Right lobe of liver (tissue), 6 donors: Measurements from ENCODE around the gene TNFRSF6B. TPM values are rescaled to one million over a fixed set of nuclear protein-coding genes. Genes with fewer than 3 reads are reported as not detected.

Source experiments
- ATAC-seq, 4 donors: fragments of 200-7000 bp; cut with Tn5 transposase; one replicate each; pipeline ENCODE4 v1.9.1; 2020; ENCODE audit warnings: mild to moderate bottlenecking in 4 of 4, moderate library complexity in 4 of 4
- DNase-seq, 3 donors: peaks; one replicate each; pipeline ENCODE4 v3.0.0-alpha.2; 2020
- H3K27ac ChIP-seq, 3 donors: fragments of 200-600 bp; one replicate each; pipeline ENCODE4 v1.8.0; 2022
- H3K27me3 ChIP-seq, 2 donors: fragments of 200-600 bp; one replicate each; pipeline ENCODE4 v1.8.0; 2022
- H3K36me3 ChIP-seq, 4 donors: fragments of 200-600 bp; sonication (generic) in 1 of 4; one replicate each; pipeline versions ENCODE4 v1.5.1 to v1.8.0; 2017 to 2022; ENCODE audit warnings: control low read depth in 1 of 4
- H3K4me1 ChIP-seq, 4 donors: fragments of 200-600 bp; sonication (generic) in 1 of 4; one replicate each; pipeline versions ENCODE4 v1.5.1 to v1.8.0; 2017 to 2022; ENCODE audit warnings: control low read depth in 1 of 4
- H3K4me3 ChIP-seq, 3 donors: fragments of 200-600 bp; one replicate each; pipeline ENCODE4 v1.8.0; 2022
- H3K9me3 ChIP-seq, 4 donors: fragments of 200-600 bp; sonication (generic) in 1 of 4; one replicate each; pipeline versions ENCODE4 v1.5.1 to v1.8.0; 2017 to 2022; ENCODE audit warnings: control low read depth in 1 of 4
- POLR2A ChIP-seq: fragments of 450-650 bp; IDR thresholded peaks from one replicate; pipeline ENCODE4 v1.6.1; 2017; ENCODE audit warnings: antibody characterized with exemption, mild to moderate bottlenecking
- WGBS: methylation state at CpG from one replicate; pipeline ENCODE4 v1.1.6; 2018; ENCODE audit warnings: low coverage, low lambda C conversion rate; ENCODE audit not compliant: insufficient coverage; ENCODE audit errors: missing lambda C conversion rate; 5-methylcytosine and 5-hydroxymethylcytosine counted together
- intact Hi-C, 2 donors: fragments of 100-400 bp; cut with DNase I; formaldehyde crosslinking; loops; one replicate each; pipeline versions ENCODE4 v1.11.2 to v1.14.1; 2022
- total RNA-seq, 6 experiments: library from RNA; depleted of rRNA in 2 of 6; stranded (reverse); fragments of >200 nt in 2 of 6; fragmentation: NEBNext Ultra II Directional in 3 of 6; extraction: Animal tissue kit (Norgen Biotek cat#: 25700) in 3 of 6; gene quantifications; one replicate each; pipeline versions ENCODE4 v1.1.0 to v1.2.4, GENCODE V29; 2016 to 2023
- TF ChIP-seq, protein P1 (sequence below), 4 donors: fragments of 200-600 bp in 3 of 4; fragments of 450-650 bp in 1 of 4; IDR thresholded peaks; one replicate each; pipeline versions ENCODE4 v1.5.1 to v1.8.0; 2016 to 2022; ENCODE audit warnings: antibody characterized with exemption in 4 of 4, mild to moderate bottlenecking in 2 of 4
- donor health status: DM: no; HTN: yes; CAD: no.
- donor health status: DM: no; HTN: no; CAD: no.
- donor health status: DM: no; HTN: no; CAD: no.
- donor health status: DM: no; HTN: yes; CAD: no.
- donor health status: DM: no; HTN: yes; CAD: no.

TNFRSF6B gene
- total RNA-seq, 6 experiments from 2014 or later, result 0.56 to 1.0 (median 0.62) TPM; not detected in 3

DNA sequence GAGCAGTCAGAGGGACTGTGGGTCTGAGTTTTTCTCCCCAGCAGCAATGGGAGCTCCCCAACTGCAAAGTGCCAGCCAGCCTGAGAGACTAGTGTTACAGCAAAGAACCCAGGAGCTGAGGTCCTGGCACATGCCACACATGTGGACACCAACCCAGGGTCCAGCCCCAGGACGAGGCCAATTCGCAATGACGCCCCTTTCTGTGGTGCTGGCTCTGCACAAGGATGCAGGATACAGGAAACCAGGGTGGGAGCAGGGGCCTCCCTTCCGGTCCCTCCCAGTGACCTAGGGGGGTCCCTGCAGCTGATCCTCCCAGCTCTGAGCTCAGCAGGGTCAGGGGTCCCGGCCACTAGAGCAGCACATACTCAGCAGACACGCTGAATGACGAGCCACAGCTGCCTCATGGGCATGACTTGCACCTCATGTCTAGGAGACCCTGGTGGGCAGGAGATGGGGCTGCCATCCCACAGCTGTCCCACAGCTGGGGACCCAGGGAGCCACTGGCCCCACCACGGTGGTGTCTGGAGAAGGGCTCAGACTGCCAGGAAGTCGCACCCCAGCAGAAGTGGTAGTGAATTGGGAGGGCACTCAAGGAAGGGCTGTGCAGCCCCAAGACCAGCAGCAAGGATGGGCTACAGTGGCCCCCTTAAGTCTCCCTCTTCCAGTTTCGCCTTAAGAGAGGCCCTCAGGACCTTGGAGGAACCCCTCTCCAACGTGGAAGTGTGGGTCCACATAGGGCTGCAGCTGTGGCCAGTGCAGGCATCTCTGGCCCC is 7.7 kb downstream of the TNFRSF6B start:
- DNase-seq (peak in 2 of 3 donors; percentile 18 to 41), ATAC-seq (no peak)
- Histone ChIP-seq H3K4me3 (no peak overlapping the region), H3K4me1 (peaks cover 0 to 15% (median 3%) of the 10 kb centered on the region in 4 donors), H3K27ac (no peak overlapping the region), H3K36me3 (peaks cover 0 to 24% (median 8%) of the 10 kb centered on the region in 4 donors), H3K27me3 (no peaks in the 10 kb centered on the region), H3K9me3 (no peaks in the 10 kb centered on the region)
- no CpG with 5 or more reads among the region's 11 CpGs for WGBS
- no peak for TF ChIP-seq POLR2A
- TF ChIP-seq, protein P1, sequence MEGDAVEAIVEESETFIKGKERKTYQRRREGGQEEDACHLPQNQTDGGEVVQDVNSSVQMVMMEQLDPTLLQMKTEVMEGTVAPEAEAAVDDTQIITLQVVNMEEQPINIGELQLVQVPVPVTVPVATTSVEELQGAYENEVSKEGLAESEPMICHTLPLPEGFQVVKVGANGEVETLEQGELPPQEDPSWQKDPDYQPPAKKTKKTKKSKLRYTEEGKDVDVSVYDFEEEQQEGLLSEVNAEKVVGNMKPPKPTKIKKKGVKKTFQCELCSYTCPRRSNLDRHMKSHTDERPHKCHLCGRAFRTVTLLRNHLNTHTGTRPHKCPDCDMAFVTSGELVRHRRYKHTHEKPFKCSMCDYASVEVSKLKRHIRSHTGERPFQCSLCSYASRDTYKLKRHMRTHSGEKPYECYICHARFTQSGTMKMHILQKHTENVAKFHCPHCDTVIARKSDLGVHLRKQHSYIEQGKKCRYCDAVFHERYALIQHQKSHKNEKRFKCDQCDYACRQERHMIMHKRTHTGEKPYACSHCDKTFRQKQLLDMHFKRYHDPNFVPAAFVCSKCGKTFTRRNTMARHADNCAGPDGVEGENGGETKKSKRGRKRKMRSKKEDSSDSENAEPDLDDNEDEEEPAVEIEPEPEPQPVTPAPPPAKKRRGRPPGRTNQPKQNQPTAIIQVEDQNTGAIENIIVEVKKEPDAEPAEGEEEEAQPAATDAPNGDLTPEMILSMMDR (IDR thresholded peaks at IDR 0.05), result no peak
- intact Hi-C loops, result no loop called here

DNA sequence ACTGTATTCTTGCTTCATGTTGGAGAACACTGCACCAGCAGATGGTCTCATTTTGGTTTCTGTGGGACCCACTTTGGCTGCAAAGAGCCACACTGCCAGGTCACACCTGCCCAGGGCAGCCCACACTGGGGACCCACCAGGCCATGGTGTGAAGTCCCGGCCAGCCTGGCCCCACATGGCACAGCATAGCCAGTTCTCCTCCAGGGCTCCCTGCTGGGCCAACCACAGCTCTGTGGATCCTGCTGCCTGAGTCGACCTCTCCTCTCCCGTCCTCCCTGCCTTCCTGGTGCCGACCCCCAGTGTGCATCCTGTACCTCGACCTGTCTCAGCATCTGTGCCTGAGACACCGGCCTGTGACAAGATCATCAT is 8.3 kb downstream of the TNFRSF6B start:
- Histone ChIP-seq H3K9me3 (no peaks in the 10 kb centered on the region), H3K27me3 (no peaks in the 10 kb centered on the region), H3K27ac (no peak overlapping the region), H3K4me1 (peaks cover 0 to 18% (median 4%) of the 10 kb centered on the region in 4 donors), H3K4me3 (no peak overlapping the region), H3K36me3 (peaks cover 0 to 24% (median 8%) of the 10 kb centered on the region in 4 donors)
- 96% methylated on average over 4 of the region's 6 CpGs for WGBS
- intact Hi-C loops, result no loop called here
- TF ChIP-seq, protein P1 (IDR thresholded peaks at IDR 0.05), result no peak
- no peak for TF ChIP-seq POLR2A
- DNase-seq, result peak in 1 of 3 donors; percentile 42
- ATAC-seq, result no peak

DNA sequence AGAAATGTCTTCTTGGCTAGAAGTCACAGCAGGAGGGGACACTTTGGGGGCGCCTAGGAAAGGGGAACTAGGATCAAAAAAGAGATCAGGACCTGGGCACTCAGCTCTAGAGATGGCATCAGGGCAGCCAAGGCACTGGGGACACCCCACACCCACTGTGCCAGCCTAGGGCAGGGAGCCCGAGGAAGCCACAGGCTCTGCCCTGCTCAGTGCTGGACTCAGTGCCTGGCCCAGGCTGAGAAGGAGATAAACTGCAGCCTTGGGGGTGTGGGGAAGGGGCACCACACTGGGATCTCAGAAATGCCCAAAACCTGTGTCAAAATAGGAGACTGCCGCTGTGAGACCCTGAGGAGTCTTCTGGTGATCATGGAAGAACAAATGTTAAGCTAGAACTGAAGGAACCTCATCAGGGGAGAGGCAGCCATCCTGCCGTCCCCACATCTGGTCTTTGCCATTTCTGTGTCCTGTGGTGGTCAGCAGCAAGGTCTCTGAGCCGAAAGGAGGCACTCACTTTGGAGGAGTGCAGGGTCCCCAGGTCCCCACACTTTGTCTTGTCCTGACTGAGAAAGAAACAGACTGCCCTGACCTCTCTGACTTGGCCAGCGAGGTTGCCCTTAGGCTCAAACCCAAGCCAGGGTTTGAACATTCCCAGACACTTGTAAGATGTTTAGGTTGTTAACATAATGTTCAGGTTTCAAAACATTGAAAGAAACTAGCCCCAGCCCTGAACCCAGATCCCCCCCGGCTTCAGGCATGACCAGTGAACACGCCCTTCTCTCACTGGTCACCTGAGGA is 9.0 kb downstream of the TNFRSF6B start:
- TF ChIP-seq, protein P1 (IDR thresholded peaks at IDR 0.05), result no peak
- TF ChIP-seq POLR2A, result no peak
- DNase-seq (peak in 1 of 3 donors; percentile 33), ATAC-seq (no peak)
- intact Hi-C loops, result no loop called here
- peaks cover 0 to 24% (median 8%) of the 10 kb centered on the region in 4 donors for H3K36me3 ChIP-seq
- no peak overlapping the region for H3K4me3 ChIP-seq
- peaks cover 0 to 18% (median 4%) of the 10 kb centered on the region in 4 donors for H3K4me1 ChIP-seq
- no peaks in the 10 kb centered on the region for H3K9me3 ChIP-seq
- H3K27me3 ChIP-seq, result no peaks in the 10 kb centered on the region
- WGBS, result 100% methylated on average over 1 of the region's 8 CpGs
- no peak overlapping the region for H3K27ac ChIP-seq

DNA sequence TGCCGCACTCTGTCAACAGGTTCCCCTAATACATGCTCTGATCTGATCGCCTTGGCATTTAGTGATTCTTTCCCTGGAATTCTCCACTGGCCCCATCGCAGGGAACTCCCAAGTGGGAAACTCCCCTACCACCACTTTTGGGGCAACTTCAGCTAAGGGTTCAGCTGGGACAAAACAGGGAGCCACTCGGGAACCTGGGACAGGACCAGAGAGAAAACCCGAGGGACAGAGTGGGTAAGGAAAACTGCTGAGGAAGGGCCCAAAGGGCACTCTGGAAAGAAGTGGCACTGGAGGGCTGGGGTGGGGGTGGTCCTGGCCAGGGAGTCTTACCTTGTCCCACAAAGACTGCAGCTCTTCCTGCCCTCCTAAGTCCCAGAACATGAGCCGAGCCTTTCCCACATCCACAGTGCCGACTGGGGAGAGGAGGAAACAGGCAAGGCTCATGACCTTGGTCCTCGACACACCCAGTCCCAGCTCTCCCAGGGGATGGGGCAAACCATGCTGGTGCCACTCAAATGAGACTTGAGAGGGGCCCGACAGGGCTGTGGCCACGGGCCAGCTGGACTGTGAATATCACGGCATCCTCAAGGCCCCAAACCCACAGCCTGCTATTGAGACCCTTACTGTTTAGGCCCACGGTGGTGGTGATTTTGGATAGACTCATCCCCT is 9.7 kb downstream of the TNFRSF6B start:
- peak in 1 of 3 donors; percentile 45 for DNase-seq
- H3K27ac ChIP-seq, result peak overlapping the region in 1 of 3 donors; percentile 86

More for the DNA sequence above, 9.7 kb downstream of the TNFRSF6B start:
- no peaks in the 10 kb centered on the region for H3K9me3 ChIP-seq
- peaks cover 0 to 24% (median 8%) of the 10 kb centered on the region in 4 donors for H3K36me3 ChIP-seq
- TF ChIP-seq, protein P1 (IDR thresholded peaks at IDR 0.05), result no peak
- TF ChIP-seq POLR2A, result no peak
- peaks cover 0 to 18% (median 4%) of the 10 kb centered on the region in 4 donors for H3K4me1 ChIP-seq
- no peaks in the 10 kb centered on the region for H3K27me3 ChIP-seq
- intact Hi-C loops, result no loop called here
- ATAC-seq, result no peak
- H3K4me3 ChIP-seq, result peak overlapping the region; percentile 98 to 99 (median 99)
- WGBS, result 67% methylated on average over 5 of the region's 12 CpGs
